Activated naive CD4-positive, alpha-beta T cell (primary cell): ENCODE data around the gene SPIRE1.
"Not testable (repeated sequence)": the region's sequence is repeated elsewhere in the genome, so short reads cannot be mapped to it uniquely, and the experiment has no call there.

ENCODE experiments used
- DNase-seq, 4 experiments: peaks; one replicate each; lab custom pipeline; 2025; lab: John Stamatoyannopoulos, UW

The SPIRE1 gene

DNA sequence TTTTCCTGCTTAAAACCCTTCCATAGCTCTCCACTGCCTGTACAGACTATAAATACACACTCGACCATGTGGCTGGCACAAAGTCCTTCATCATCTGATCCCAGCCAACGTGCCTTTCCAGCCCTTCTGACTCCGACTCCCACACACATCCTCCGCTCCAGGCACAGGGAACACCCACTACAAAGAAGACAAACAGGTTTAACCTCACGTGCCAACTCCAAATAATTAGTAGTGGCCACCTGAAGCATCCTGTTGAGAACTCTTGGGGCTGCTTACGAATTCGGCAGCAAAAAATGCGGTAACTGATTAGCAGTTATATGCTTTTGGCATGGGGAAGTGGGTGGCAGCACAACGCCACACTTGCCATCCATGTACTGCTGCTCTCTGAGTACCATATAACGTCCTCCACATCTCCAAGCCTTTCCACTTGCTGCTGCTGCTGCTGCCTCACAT, 12.1 kb downstream of the SPIRE1 start:
- no peak for DNase-seq

DNA sequence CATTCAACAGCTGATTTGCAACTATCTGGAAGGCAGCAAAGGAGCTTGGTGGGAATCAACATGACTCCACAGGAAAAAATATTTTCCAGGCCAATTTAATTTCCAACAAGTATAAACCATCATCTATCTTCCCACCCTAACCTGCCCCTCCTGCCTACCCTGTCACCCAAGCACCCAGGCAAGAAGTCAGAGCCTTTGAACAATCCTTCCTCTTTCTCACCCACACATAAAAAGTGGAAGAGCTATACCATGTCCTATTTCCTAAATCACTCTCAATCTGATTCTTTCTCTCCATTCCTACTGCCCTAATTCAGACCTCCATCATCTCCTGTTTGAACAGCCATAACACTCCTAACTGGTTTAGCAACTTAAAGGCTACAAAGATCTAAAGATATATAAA, 12.7 kb downstream of the SPIRE1 start:
- DNase-seq = no peak

DNA sequence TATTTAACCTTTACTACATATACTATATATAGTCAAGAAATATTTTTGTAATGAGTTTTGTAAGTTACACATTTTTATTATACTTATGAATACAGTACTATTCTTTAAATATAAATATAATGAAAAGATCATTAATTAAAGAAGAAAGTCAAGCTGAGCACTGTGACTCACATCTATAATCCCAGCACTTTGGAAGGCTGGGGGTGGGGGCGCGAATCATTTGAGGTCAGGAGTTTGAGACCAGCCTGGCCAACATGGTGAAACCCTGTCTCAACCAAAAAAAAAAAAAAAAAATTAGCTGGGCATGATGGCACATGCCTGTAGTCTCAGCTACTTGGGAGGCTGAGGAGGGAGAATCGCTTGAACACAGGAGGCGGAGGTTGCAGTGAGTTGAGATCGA, 14.2 kb downstream of the SPIRE1 start:
- DNase-seq = not testable (repeated sequence)

DNA sequence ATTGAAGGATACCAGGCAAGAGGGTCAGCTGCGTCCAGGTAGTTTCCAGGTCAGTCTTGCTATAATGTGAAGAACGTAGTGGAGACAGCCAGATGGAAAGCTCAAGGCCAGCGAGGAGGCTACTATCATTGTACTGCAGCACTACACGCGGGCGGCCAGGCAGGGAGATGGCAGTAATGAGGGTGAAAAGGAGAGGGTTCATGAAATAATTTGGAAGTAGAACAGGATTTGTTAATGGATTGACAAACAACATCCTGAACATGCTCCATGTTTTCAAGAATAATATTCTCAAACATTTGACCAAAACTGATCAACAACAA, 17.1 kb downstream of the SPIRE1 start:
- DNase-seq = no peak

DNA sequence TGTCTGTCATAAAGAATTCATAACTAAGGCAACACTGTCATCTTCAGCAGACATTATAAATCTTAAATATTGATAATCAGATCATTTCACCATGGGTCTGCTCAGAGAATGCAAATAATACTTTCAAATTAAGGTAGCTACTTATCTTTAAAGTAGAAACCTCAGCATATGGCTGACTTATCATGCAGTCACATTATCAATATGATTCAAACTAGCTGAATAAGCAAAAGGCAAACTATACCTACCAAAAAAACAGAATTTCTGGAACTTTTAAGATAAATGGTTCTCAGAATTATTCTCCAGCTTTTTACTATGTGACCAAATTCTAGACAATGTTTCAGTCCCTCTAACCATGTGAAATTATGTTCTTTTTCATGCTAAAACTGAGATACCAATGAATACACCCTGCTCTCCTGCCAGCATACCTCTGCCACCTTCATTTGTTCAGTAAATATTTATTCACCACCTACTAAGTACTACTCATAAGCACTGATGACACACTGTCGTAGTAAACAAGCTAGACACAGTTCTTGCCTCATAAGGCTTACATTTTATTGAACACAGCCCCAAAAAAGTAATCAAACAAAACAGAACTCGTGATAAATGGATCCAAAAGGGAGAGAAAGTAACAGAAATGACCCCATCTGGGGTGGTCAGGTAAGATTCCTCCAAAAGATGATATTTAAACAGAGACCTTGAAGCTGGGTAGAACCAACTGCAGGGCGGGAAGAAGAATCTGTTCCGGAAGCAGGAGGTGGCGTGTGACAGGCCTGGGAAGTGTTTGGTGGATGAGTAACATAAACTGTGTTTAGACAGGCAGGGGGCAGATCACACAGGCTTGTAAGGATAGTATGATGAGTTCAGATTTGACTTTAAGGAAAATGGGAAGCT, 17.7 kb downstream of the SPIRE1 start:
- no peak for DNase-seq

DNA sequence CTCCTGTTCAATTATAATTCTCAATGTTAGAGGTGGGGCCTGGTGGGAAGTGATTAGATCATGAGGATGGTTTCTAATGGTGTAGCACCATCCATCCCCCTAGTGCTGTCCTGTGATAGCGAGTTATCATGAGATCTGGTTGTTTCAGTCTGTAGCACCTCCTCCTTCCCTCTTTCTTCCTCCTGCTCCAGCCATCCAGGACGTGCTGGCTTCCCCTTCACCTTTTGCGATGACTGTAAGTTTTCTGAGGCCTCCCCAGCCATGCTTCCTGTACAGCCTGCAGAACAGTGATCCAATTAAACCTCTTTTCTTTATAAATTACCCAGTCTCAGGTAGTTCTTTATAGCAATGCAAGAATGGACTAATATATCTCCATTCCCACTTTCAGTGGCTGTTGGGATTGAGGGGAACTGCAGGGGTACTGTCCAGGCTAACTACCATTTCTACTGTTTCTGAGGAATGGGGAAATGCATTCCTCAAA, 19.2 kb downstream of the SPIRE1 start:
- no peak for DNase-seq

DNA sequence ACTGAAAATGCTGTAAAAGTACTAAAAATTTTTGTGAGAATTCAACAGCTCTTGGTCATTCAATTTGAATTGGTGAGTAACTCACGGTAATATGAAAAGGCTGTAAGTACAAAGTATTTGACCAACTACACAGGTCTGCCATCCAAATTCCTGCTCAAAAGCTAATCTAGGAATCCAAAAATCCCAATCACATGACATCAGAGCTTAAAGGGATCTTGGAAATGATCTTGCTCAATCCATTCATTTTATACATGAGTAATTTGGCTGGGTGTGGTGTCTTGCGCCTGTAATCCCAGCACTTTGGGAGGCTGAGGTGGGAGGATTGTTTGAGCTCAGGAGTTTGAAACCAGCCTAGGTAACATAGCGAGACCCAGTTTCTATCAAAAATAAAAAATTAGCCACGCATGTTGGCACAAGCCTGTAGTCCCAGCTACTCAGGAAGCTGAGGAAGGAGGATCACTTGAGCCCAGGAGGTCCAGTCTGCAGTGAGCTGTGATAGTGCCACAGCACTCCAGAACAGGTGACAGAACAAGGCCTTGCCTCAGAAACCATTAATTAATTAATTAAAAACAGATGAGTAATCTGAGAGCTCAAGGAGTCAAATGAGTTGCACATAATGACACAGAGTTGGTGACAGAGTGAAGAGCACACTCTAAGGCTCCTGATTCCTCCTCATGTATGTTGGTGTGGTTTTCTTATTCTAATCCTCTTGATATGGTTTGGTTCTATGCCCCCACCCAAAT, 19.8 kb downstream of the SPIRE1 start:
- DNase-seq = no peak

DNA sequence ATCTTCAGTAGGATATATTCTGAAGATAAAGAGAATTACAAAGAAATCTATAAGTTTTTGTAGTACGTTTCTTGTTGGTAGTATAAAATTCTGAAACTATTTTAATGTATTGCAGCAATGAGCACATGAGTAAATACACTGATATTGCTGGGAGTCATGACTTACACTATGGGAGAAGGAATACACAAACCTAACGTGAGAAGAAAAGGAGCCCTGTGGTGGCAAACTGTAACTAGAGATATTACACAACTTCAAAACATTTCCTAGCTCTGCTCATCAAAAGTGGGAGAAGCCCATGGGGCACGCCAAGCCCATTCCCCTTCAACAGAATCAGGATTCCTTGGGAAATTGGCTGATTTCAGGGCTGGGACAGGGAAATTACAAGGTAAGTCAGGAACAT, 20.5 kb downstream of the SPIRE1 start:
- DNase-seq = no peak

DNA sequence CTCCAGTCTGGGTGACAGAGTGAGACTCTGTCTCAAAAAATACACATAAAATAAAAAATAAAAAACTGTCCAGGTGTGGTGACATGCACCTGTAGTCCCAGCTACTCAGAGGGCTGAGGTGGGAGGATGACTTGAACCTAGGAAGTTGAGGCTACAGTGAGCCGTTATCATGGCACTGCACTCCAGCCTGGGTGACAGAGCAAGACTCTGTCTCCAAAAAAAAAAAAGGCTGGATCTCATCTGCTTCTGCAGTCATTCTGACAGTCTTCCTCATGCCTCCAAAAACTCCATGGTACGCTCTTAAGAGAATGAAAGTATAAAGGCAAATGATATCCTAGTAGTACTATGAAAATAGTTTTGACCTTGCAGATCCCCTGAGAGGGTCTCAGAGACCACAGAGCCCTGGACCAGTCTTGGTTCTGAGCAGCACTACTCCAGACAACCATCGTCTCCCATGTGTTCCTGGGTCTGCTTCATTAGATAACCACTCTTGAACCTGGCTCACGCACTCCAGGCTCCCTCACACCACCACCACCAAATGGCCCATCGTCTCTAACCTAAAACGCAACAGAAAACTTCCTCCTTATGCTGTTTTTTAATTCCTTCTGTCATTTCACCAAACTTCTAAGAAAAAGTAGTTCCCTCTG, 26.0 kb downstream of the SPIRE1 start:
- no peak for DNase-seq

DNA sequence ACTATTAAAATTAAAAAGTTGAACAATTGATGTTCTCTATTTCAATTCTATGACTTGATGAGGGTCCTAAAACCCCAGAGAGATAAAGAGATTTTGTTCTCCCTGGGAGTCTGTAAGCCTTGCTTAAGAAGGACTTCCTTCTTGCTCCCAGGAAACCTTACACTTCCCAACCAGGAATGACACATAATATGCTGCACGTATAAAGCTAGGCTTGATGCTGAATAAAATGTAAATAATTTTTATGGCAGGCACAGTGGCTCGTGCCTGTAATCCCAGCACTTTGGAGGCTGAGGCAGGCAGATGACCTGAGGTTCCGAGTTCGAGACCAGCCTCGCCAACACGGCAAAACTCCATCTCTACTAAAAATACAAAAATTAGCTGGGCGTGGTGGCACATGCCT, 27.8 kb downstream of the SPIRE1 start:
- no peak for DNase-seq

DNA sequence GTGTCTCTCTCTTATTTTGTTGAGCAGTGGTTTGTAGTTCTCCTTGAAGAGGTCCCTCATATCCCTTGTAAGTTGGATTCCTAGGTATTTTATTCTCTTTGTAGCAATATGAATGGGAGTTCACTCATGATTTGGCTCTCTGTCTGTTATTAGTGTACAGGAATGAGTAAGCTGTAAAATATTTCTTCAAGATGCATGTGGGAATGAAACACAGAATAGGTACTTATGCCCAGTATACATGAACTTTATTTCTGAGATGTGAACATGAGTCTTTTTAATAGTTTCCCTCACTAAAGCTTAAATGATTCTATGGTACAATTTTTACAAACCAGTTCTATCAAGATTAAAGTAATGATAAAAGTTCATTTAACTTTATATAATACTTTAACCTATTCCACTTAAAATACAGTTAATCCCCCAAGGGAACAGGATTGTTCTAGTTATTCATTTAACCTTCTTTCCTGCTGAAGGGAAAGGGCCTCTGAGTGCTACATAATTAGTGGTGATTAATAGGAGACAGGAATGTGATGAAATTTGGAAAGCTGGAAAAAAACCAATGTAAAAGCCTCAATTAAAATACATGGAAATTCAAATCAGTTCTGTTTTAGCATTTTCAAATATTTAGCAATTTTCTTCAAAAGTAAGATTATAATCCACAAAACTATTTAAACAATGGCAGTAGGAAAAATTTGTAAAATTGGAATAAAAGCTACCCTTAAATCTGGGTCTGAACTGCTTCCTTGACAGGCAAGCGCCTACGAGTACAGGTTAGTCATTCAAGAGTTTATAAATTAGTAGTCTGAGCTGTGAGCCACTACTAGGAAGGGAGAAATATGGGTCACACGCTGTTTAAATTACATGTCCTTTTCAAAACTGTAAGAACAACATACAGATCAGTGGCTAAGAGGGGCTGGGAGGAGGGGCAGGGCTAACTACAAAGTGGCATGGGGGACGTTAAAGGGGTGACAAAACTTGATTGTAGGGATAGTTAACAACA, 28.9 kb downstream of the SPIRE1 start:
- DNase-seq = no peak

DNA sequence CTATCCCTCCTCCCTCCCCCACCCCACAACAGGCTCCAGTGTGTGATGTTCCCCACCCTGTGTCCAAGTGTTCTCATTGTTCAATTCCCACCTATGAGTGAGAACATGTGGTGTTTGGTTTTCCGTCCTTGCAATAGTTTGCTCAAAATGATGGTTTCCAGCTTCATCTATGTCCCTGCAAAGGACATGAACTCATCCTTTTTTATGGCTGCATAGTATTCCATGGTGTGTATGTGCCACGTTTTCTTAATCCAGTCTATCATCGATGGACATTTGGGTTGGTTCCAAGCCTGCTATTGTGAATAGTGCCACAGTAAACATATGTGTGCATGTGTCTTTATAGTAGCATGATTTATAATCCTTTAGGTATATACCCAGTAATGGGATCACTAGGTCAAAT, 30.7 kb downstream of the SPIRE1 start:
- DNase-seq = not testable (repeated sequence)

DNA sequence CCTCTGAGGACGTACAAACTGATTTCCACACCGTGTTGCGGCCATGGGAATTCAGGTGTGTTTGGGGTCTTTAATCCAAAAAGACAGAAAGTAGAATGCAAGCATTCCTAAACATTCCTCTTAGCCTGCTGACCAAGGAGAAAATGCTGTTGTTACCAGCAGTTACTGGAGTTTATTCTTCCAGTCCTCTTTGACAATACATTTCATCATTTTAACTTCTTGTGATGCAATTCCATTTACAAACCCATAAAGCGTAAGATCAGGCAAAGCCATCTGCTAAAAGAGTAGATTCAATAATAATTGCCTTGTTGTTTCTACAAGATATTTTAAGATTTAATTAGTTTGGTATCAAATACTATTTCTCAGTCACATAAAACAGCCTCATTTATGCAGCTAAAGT, 32.7 kb downstream of the SPIRE1 start:
- DNase-seq = no peak

DNA sequence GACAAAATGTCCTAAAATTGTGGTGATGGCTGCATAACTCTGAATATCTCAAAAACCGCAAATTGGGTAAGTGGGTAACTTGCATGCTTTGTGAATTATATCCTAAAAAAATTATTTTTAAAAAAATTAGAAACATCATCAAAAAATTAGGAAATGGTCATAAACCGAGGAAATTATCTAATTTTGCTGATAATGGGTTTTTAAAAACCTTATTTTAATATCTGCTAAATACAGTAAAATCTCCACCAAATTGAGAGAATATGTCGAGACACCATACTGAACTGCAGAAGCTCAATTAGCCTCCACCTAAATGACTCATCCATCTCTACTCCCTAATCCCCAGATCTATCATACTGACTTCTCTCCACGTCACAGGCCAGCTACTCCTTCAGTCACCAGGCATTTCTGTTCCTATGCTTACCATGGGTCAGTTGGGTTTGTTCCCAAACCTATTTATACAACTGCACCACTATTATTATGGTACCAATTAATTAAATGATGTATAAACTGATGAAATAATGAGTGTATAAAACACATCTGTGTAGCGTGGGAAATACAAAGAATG, 36.1 kb downstream of the SPIRE1 start:
- DNase-seq = no peak

DNA sequence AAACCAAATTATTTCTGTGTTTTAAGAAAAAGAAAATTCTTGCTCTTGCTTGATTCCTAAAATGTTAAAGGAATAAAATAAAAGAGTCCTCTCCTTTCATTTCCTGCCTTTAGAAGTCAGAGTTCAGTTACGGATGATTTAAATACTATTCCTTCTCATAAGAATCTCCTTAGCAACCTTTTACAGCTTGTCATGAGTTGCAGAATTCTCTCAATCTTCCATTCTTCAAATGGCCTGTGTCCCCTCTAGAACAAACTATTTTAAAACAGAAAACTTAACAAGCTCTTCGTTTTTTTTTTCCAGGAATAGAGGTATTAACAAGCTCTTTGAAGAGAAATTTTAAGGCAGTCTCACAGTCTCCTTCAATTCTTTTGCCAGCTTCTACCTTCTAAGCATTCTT, 42.2 kb downstream of the SPIRE1 start:
- no peak for DNase-seq

DNA sequence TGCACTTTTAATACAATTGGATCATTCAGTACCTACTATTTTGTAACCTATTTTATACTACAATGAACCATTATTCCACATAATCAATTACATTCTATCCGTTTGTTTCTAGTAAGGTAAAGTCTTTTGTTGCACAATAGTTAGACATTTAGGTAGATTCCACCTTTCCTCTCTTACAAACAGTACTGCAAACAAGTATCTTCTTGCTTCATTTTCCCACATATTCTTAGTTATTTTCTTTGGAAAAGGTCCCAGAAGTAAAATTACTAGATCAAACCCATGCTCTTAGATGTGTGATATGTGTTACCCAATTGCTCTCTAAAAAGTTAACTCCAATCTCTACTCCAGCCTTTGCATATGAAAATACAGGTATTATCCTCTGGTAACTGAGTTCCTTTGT, 49.6 kb downstream of the SPIRE1 start:
- no peak for DNase-seq

DNA sequence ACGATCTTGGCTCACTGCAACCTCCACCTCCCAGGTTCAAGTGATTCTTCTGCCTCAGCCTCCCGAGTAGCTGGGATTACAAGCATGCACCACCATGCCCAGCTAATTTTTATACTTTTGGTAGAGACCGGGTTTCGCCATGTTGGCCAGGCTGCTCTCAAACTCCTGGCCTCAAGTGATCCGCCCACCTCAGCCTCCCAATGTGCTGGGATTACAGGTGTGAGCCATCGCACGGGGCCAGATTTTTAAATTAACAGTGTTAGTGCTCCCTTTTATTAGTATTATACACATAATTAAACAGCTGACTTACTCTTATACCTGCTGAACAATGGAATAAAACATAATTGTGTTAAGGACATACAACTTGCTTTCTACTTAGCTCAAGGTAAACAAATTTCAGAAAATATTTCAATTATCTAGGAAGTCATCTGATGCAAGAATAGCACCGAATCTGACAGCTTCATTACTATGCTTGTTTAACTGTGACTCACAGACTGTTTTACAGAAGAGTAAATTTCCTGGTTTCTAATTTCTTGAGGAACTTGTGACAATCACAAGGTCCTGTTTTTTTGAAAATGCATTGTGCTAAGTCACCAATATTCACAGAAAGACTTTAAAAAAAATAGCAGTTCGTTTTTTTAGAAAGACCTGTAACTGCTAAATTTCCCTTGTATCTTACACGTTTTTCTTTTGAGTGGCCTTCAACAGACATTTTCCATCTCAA, 51.2 kb downstream of the SPIRE1 start:
- DNase-seq = no peak

DNA sequence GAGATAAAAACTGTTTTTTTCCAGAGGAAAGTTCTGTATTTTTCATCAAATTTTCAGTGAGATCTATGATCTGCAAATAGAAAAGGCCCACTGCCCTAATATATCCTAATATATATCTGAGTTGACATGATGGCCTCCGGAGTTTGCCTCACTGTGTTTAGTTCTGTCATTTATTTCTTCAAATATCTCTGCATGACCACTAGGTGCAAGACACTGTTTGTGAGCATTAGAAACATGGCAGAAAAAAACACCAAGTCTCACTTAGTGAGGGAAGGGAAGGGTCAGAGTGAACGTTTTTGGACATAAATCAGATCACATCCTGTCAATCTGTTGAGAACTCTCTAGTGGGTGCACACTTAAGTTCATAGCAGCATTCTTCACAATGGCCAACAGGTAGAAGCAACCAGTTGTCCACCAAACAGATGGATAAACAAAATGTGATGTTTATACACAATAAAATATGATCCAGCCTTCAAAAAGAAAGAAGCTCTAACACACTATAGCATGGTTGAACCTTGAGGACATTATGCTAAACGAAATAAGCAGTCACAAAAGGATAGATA, 53.4 kb downstream of the SPIRE1 start:
- DNase-seq = no peak

DNA sequence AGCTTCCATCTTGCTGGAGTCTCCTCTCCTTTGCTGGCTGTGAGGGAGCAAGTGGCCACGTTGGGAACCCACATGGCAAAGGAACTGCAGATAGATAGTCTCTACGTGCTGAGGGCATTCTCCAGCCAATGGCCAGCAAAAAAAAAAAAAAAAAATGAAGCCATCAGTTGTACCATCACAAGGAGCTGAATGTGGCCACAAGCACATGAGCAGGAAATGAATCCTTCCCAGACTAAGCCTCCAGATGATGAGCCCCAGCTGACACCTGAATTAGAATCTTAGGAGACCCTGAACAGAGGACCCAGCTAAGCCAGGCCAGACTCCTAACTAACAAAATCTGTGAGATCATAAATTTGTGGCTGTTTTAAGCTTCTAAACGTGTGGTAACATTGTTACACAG, 57.9 kb downstream of the SPIRE1 start:
- no peak for DNase-seq

DNA sequence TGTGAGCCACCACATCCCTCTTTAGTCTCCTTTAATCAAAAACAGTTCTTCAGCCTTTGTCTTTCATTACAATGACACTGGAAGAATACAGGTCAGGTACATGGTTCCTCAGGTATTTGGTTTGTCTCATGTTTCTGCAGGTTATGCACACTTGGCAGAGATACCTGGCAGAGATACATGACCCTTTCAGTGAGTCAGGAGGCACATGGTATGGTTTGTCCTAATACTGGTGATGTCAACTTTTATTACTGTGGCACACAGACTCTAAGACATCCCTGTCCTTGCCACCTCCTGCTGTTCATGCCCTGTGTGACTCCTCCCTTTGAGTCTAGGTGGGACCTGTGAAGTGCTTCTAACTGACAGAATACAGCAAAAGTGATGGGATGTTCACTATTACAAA, 58.4 kb downstream of the SPIRE1 start:
- DNase-seq = no peak
